AML-193 (cell line): ENCODE measurements around the gene RAB12.

ENCODE experiments used
- DNase-seq, 2 experiments: peaks; one replicate each; lab custom pipeline; 2025; lab: John Stamatoyannopoulos, UW

RAB12 gene

DNA sequence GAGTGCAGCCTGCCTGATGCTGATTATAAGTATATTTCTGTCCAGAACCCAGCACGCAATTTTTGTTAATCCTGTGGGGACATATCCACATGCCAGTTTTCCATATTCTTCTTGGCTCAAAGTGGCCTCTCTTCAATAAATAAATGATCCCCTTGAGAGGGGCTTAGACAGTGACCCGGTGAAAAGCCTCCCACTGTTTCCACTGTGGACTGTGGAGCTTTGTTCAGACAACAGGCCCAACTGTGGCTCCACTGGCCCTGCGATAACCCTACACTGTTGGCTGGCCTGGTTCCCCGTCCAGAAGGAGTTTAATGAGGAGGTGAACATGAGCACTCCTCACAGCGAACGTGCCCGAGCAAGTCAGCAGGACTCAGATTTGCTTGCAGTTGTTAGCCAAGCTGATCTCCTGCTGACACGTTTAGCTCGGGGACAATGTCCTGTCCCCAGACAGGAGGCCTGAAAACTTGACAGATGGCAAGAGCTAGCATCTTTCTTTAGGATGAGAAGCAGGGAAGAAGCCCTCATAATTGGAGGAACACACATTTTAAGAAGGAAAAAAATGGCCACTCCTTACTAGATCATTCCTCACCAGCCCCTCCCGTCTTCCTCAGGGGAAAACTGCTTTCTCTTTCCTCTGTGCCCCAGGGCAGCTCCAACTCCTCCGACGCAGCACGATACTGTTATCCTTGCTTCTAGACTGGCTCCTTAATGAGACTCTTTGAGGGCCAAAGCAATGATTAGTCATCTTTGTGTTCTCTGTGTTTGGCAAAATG, 76.1 kb downstream of the RAB12 start:
- no peak for DNase-seq

DNA sequence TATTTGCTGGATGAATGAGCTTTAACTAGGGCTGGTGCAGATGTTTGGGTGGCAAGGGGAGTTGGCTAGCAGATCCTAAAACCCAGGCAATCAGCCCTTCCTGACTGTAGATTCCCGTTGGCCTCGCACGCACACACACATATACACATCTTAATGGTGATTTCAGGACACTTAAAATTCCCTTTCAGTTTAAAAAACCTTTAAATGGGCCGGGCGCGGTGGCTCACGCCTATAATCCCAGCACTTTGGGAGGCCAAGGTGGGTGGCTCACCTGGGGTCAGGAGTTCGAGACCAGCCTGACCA, 76.6 kb downstream of the RAB12 start:
- no peak for DNase-seq

DNA sequence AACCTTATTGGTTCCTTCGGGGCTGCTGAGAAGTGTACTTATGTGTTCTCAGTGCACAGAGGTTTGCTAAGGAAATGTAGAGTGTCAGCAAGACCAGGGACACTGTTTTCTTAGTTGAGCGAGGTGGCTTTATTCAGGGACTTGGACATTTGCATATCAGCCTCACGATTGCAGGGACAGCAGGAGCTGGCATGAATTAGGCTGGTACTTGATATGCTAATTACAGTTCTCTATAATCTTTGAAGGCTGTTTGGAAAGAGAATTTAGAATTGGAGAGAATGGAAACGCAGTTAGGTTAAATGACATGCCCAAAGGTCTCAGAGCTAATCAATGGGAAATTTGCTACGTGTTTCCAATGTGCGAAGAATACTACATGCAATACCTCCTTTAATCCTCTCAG, 77.4 kb downstream of the RAB12 start:
- no peak for DNase-seq

DNA sequence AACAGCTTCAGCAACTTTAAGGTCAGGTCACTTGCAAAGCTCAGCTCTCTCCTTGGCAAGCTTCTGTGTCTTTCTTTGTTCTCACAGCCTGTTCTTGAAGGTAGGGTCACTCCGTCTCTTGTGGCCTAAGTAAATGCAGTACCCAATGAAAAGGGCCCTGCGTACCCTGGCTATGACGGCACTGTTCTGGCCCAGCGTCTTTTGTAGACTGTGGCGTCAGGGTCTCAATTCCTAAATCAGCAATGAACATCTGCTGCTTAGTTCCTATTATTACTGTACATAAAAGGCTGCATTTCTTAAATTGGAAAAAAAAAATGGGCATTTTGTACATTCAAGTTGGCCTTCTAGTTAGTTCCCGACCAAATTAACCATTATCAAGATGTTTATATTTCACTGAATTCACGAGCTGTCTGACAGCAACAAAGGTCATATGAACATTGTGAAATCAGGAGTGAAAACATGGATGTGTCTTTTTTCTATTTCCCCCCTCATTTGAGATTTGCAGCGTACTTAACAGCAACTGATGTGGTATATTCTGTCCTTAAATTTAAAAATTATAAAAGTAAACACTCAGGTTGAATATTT, 79.1 kb downstream of the RAB12 start:
- DNase-seq = no peak

DNA sequence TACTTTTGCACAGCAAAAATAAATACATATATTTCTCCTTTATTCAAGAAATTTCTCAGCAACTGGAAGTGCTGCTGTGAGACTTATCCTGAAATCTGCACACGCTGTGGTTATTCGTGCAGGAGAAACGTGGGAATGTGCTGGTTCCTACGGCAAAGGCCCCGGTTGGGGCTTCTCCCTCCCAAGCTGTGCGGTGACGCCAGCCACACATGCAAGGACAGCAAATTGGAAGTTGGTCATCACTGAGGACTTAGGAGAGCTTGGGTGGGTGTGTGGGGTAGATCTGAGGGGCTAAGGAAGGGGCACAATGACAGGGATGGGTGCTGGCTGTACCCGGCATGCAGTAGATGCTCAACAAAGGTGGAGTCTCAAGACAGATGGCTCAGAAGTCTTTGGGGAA, 79.6 kb downstream of the RAB12 start:
- no peak for DNase-seq
